SK-N-SH treated with all-trans-retinoic acid at 6 μM for 48 hours (cell line): ENCODE measurements around the gene ASB18.

Experiments used
- ATAC-seq: fragments of 200-7000 bp; cut with Tn5 transposase; 3 replicates; pipeline ENCODE4 v1.9.1; 2020; ENCODE audit warnings: mild to moderate bottlenecking, moderate library complexity
- ARNTL ChIP-seq: fragments of 450-650 bp; formaldehyde crosslinking; IDR thresholded peaks from 2 replicates; pipeline ENCODE4 v1.5.0; 2020; ENCODE audit warnings: low read depth, mild to moderate bottlenecking, moderate library complexity, borderline replicate concordance
- BACH2 ChIP-seq: fragments of 250-450 bp; sonication (Bioruptor Pico); IDR thresholded peaks from 2 replicates; pipeline ENCODE4 v1.9.0; 2021; ENCODE audit warnings: mild to moderate bottlenecking, borderline replicate concordance
- CREB5 ChIP-seq: fragments of 250-450 bp; sonication (Bioruptor Pico); IDR thresholded peaks from 2 replicates; pipeline ENCODE4 v1.5.1; 2020; ENCODE audit warnings: low read depth, mild to moderate bottlenecking, moderate library complexity
- CSDC2 ChIP-seq: fragments of 250-450 bp; sonication (Bioruptor Pico); IDR thresholded peaks from 2 replicates; pipeline ENCODE4 v1.5.0; 2020; ENCODE audit warnings: mild to moderate bottlenecking, moderate library complexity
- ESRRG ChIP-seq: fragments of 250-450 bp; sonication (Bioruptor Pico); IDR thresholded peaks from 2 replicates; pipeline ENCODE4 v1.6.1; 2021; ENCODE audit warnings: mild to moderate bottlenecking
- GLIS3 ChIP-seq: fragments of 250-450 bp; sonication (Bioruptor Pico); IDR thresholded peaks from 2 replicates; pipeline ENCODE4 v1.5.0; 2020; ENCODE audit warnings: mild to moderate bottlenecking, moderate library complexity
- ISL1 ChIP-seq: fragments of 250-450 bp; sonication (Bioruptor Pico); IDR thresholded peaks from 2 replicates; pipeline ENCODE4 v2.1.2; 2022; ENCODE audit warnings: mild to moderate bottlenecking, moderate library complexity
- OSR1 ChIP-seq: fragments of 250-450 bp; sonication (Bioruptor Pico); IDR thresholded peaks from 2 replicates; pipeline ENCODE4 v1.8.0; 2022; ENCODE audit warnings: moderate library complexity, mild to moderate bottlenecking, inconsistent platforms
- SNAI2 ChIP-seq: fragments of 250-450 bp; sonication (Bioruptor Pico); IDR thresholded peaks from 2 replicates; pipeline ENCODE4 v1.5.0; 2020; ENCODE audit warnings: mild to moderate bottlenecking, moderate library complexity
- TCF4 ChIP-seq: fragments of 250-450 bp; sonication (Bioruptor Pico); IDR thresholded peaks from 2 replicates; pipeline ENCODE4 v1.8.0; 2021; ENCODE audit warnings: mild to moderate bottlenecking, moderate library complexity, borderline replicate concordance
- TOX ChIP-seq: fragments of 250-450 bp; sonication (Bioruptor Pico); IDR thresholded peaks from 2 replicates; pipeline ENCODE4 v1.8.0; 2021; ENCODE audit warnings: mild to moderate bottlenecking, moderate library complexity, borderline replicate concordance
- ZC3H10 ChIP-seq: fragments of 250-450 bp; sonication (Bioruptor Pico); IDR thresholded peaks from 2 replicates; pipeline ENCODE4 v1.5.1; 2021; ENCODE audit warnings: mild to moderate bottlenecking, moderate library complexity
- ZFP3 ChIP-seq: fragments of 250-450 bp; sonication (Bioruptor Pico); IDR thresholded peaks from 2 replicates; pipeline ENCODE4 v1.5.0; 2020; ENCODE audit warnings: mild to moderate bottlenecking, moderate library complexity
- ZNF565 ChIP-seq: fragments of 450-650 bp; formaldehyde crosslinking; conservative IDR thresholded peaks from 2 replicates; pipeline ENCODE4 v1.5.0; 2020; ENCODE audit warnings: low read depth, mild to moderate bottlenecking, moderate library complexity
- ZNF8 ChIP-seq: fragments of 450-650 bp; formaldehyde crosslinking; IDR thresholded peaks from 2 replicates; pipeline ENCODE4 v1.5.0; 2020; ENCODE audit warnings: mild to moderate bottlenecking, moderate library complexity
- TF ChIP-seq, protein P1 (sequence below): fragments of 250-450 bp; sonication (Bioruptor Pico); IDR thresholded peaks from 2 replicates; pipeline ENCODE4 v1.5.0; 2020; ENCODE audit warnings: mild to moderate bottlenecking, moderate library complexity
- TF ChIP-seq, protein P2 (sequence below): fragments of 250-450 bp; sonication (Bioruptor Pico); IDR thresholded peaks from 2 replicates; pipeline ENCODE4 v1.8.0; 2021; ENCODE audit warnings: low read depth, mild to moderate bottlenecking, moderate library complexity, borderline replicate concordance
- TF ChIP-seq, protein P3 (sequence below): fragments of 250-450 bp; sonication (Bioruptor Pico); IDR thresholded peaks from 2 replicates; pipeline ENCODE4 v1.5.1; 2021; ENCODE audit warnings: mild to moderate bottlenecking, moderate library complexity

ASB18 gene

DNA sequence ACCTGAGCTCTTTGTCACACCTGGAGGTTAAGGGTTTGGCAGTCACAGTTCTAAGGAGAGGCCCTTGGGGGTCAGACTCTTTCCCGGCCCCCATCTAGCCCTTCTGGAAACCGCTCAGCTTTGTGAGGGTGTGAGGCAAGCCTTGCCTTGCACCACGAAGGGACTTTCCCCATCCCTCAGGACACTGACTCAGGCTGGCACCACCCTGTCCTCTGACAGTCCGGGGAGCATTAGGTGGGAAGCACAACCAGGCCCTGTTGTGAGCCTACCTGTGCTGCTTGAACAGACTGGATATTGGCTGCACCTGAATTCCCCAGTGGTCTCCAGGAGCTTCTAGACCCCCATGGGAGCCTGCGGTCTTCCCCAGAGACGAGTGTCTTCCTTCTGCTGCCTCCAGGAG, 49.0 kb downstream of the ASB18 start (continued):
- TF ChIP-seq ARNTL (CRISPR knock-in tag) = no peak
- TF ChIP-seq ZNF565 = no peak
- no peak for TF ChIP-seq OSR1 (CRISPR knock-in tag)
- TF ChIP-seq ZFP3 (CRISPR knock-in tag) = no peak
- no peak for TF ChIP-seq GLIS3 (CRISPR knock-in tag)

- TF ChIP-seq CSDC2 (CRISPR knock-in tag) (no peak), ZNF565 (no peak), ZC3H10 (no peak), ZNF8 (CRISPR knock-in tag) (no peak), BACH2 (CRISPR knock-in tag) (no peak), ESRRG (no peak), ZFP3 (CRISPR knock-in tag) (no peak), ISL1 (CRISPR knock-in tag) (no peak)
- TF ChIP-seq, protein P1, sequence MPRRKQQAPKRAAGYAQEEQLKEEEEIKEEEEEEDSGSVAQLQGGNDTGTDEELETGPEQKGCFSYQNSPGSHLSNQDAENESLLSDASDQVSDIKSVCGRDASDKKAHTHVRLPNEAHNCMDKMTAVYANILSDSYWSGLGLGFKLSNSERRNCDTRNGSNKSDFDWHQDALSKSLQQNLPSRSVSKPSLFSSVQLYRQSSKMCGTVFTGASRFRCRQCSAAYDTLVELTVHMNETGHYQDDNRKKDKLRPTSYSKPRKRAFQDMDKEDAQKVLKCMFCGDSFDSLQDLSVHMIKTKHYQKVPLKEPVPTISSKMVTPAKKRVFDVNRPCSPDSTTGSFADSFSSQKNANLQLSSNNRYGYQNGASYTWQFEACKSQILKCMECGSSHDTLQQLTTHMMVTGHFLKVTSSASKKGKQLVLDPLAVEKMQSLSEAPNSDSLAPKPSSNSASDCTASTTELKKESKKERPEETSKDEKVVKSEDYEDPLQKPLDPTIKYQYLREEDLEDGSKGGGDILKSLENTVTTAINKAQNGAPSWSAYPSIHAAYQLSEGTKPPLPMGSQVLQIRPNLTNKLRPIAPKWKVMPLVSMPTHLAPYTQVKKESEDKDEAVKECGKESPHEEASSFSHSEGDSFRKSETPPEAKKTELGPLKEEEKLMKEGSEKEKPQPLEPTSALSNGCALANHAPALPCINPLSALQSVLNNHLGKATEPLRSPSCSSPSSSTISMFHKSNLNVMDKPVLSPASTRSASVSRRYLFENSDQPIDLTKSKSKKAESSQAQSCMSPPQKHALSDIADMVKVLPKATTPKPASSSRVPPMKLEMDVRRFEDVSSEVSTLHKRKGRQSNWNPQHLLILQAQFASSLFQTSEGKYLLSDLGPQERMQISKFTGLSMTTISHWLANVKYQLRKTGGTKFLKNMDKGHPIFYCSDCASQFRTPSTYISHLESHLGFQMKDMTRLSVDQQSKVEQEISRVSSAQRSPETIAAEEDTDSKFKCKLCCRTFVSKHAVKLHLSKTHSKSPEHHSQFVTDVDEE (CRISPR knock-in tag) = no peak
- TF ChIP-seq, protein P2, sequence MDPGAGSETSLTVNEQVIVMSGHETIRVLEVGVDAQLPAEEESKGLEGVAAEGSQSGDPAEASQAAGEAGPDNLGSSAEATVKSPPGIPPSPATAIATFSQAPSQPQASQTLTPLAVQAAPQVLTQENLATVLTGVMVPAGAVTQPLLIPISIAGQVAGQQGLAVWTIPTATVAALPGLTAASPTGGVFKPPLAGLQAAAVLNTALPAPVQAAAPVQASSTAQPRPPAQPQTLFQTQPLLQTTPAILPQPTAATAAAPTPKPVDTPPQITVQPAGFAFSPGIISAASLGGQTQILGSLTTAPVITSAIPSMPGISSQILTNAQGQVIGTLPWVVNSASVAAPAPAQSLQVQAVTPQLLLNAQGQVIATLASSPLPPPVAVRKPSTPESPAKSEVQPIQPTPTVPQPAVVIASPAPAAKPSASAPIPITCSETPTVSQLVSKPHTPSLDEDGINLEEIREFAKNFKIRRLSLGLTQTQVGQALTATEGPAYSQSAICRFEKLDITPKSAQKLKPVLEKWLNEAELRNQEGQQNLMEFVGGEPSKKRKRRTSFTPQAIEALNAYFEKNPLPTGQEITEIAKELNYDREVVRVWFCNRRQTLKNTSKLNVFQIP (CRISPR knock-in tag) = no peak
- ATAC-seq = no peak
Measured at GRCh38 chr2:236214376-236214995, 49.7 kb downstream of the ASB18 start.

- no peak for ATAC-seq
- no peak for TF ChIP-seq ZNF565
- no peak for TF ChIP-seq ZFP3 (CRISPR knock-in tag)
- no peak for TF ChIP-seq TCF4
- TF ChIP-seq, protein P2 (CRISPR knock-in tag) = no peak
- no peak for TF ChIP-seq BACH2 (CRISPR knock-in tag)
- no peak for TF ChIP-seq TOX (CRISPR knock-in tag)
- TF ChIP-seq, protein P1 (CRISPR knock-in tag) = no peak
- no peak for TF ChIP-seq SNAI2 (CRISPR knock-in tag)
Measured at GRCh38 chr2:236211296-236211695, 52.9 kb downstream of the ASB18 start.

DNA sequence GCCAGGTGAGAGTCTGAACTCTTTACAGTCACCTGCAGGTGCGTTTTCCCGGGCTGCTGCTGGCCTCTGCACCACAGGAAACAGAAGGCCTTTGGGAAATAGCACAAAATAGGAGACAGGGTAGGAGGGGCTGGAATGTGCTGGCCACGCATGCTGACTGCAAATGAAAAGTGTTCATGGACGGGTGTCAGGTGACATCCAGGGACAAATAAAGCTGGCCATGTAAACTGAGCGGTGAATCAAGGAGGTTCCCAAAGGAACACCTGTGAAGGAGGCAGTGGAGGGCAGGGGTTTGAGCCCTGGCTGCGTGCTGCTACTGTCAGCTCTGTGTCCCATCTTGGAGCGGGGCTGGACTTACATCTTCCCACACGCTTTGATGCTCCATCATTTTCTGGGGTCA, 53.7 kb downstream of the ASB18 start:
- no peak for ATAC-seq
- TF ChIP-seq ARNTL (CRISPR knock-in tag) (no peak), CSDC2 (CRISPR knock-in tag) (no peak), ZC3H10 (no peak), CREB5 (CRISPR knock-in tag) (no peak), GLIS3 (CRISPR knock-in tag) (no peak), ESRRG (no peak), ZFP3 (CRISPR knock-in tag) (no peak), SNAI2 (CRISPR knock-in tag) (no peak), BACH2 (CRISPR knock-in tag) (no peak)
- TF ChIP-seq, protein P1 (CRISPR knock-in tag) = no peak
- TF ChIP-seq, protein P3, sequence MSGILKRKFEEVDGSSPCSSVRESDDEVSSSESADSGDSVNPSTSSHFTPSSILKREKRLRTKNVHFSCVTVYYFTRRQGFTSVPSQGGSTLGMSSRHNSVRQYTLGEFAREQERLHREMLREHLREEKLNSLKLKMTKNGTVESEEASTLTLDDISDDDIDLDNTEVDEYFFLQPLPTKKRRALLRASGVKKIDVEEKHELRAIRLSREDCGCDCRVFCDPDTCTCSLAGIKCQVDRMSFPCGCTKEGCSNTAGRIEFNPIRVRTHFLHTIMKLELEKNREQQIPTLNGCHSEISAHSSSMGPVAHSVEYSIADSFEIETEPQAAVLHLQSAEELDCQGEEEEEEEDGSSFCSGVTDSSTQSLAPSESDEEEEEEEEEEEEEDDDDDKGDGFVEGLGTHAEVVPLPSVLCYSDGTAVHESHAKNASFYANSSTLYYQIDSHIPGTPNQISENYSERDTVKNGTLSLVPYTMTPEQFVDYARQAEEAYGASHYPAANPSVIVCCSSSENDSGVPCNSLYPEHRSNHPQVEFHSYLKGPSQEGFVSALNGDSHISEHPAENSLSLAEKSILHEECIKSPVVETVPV = no peak
